Upper lobe of left lung (tissue), 4 donors: ENCODE measurements around the gene DIO3.

Experiments
- POLR2A ChIP-seq, 4 donors: fragments of 450-650 bp; IDR thresholded peaks; one replicate each; pipeline ENCODE4 v1.5.1; 2016 to 2017; ENCODE audit warnings: antibody characterized with exemption in 4 of 4, mild to moderate bottlenecking in 2 of 4
- TF ChIP-seq, protein P1 (sequence below), 6 experiments: fragments of 450-650 bp in 4 of 6; fragments of 200-600 bp in 2 of 6; sonication (generic) in 2 of 6; IDR thresholded peaks; one replicate each; pipeline ENCODE4 v1.5.1; 2016 to 2019; ENCODE audit warnings: antibody characterized with exemption in 6 of 6

DNA sequence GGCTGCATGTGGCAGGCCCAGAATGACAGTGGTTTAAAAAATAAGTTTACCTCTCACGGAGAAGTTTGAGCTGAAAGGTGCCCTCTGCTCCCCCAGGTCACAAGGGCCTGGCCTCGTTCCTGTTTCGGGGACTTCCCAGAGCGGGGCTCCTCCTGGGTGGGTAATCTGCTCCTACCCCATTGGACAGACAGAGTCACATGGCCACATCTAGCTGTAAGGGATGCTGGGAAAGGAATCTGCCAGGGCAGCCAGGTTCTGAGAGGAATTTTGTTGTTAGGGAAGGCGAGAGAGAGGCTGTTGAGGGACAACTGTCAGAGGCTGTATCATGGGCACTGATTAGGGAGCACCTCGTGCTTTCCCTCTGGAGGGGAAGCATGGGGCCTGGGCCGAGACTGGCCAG lies 24.0 kb upstream of the DIO3 start:
- TF ChIP-seq, protein P1, sequence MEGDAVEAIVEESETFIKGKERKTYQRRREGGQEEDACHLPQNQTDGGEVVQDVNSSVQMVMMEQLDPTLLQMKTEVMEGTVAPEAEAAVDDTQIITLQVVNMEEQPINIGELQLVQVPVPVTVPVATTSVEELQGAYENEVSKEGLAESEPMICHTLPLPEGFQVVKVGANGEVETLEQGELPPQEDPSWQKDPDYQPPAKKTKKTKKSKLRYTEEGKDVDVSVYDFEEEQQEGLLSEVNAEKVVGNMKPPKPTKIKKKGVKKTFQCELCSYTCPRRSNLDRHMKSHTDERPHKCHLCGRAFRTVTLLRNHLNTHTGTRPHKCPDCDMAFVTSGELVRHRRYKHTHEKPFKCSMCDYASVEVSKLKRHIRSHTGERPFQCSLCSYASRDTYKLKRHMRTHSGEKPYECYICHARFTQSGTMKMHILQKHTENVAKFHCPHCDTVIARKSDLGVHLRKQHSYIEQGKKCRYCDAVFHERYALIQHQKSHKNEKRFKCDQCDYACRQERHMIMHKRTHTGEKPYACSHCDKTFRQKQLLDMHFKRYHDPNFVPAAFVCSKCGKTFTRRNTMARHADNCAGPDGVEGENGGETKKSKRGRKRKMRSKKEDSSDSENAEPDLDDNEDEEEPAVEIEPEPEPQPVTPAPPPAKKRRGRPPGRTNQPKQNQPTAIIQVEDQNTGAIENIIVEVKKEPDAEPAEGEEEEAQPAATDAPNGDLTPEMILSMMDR (IDR thresholded peaks at IDR 0.05) = no peak
- TF ChIP-seq POLR2A (IDR thresholded peaks at IDR 0.05) = no peak
